ENCODE results near the gene SOAT2. TPM values are rescaled to one million over a fixed set of nuclear protein-coding genes. Genes with fewer than 3 reads are reported as not detected.

The SOAT2 gene
- total RNA-seq, 4 donors from 2014 or later: 0.82 TPM; not detected in 3

- DNase-seq: no peak
- Histone ChIP-seq H3K36me3 (no peaks in the 10 kb centered on the region), H3K4me1 (peaks cover 0 to 27% of the 10 kb centered on the region in 2 donors), H3K27ac (peak overlapping the region; percentile 82 to 86), H3K9me3 (no peaks in the 10 kb centered on the region), H3K27me3 (no peaks in the 10 kb centered on the region), H3K4me3 (no peak overlapping the region)
- TF ChIP-seq CTCF (IDR thresholded peaks at IDR 0.05) (no peak), POLR2A (IDR thresholded peaks at IDR 0.05) (no peak)
- intact Hi-C loops (cut with DNase I; ENCODE audit: low total_unique reads): loop anchor here (10.0 kb wide), 1 partner anchor 135 kb away; no protein-coding TSS in a partner anchor
These were observed 43.1 kb upstream of the SOAT2 start for GRCh38 chr12:53060064-53060720.

- no peak for TF ChIP-seq POLR2A (IDR thresholded peaks at IDR 0.05)
- no peak for TF ChIP-seq CTCF (IDR thresholded peaks at IDR 0.05)
- Histone ChIP-seq H3K36me3 (no peaks in the 10 kb centered on the region), H3K27ac (peak overlapping the region; percentile 82 to 86), H3K4me3 (no peak overlapping the region), H3K4me1 (peaks cover 0 to 27% of the 10 kb centered on the region in 2 donors), H3K9me3 (no peaks in the 10 kb centered on the region), H3K27me3 (no peaks in the 10 kb centered on the region)
- peak in 1 of 2 donors; percentile 63 for DNase-seq
- intact Hi-C loops (cut with DNase I; ENCODE audit: low total_unique reads): loop anchor here (10.0 kb wide), 1 partner anchor 134 kb away; no protein-coding TSS in a partner anchor
These were observed 42.5 kb upstream of the SOAT2 start for GRCh38 chr12:53060721-53061276.

GRCh38 chr12:53061404-53062010, 41.8 kb upstream of the SOAT2 start:
- no peak for TF ChIP-seq POLR2A (IDR thresholded peaks at IDR 0.05)
- no peaks in the 10 kb centered on the region for H3K36me3 ChIP-seq
- no peaks in the 10 kb centered on the region for H3K9me3 ChIP-seq
- H3K27me3 ChIP-seq: no peaks in the 10 kb centered on the region
- H3K27ac ChIP-seq: peak overlapping the region; percentile 82 to 86
- intact Hi-C loops (cut with DNase I; ENCODE audit: low total_unique reads): loop anchor here (10.0 kb wide), 1 partner anchor 133 kb away; no protein-coding TSS in a partner anchor
- H3K4me1 ChIP-seq: peaks cover 0 to 27% of the 10 kb centered on the region in 2 donors
- H3K4me3 ChIP-seq: no peak overlapping the region
- peak; percentile 32 to 57 for DNase-seq

GRCh38 chr12:53062011-53062961, 41.0 kb upstream of the SOAT2 start:
- Histone ChIP-seq H3K27ac (peak overlapping the region; percentile 82 to 86), H3K36me3 (no peaks in the 10 kb centered on the region), H3K27me3 (no peaks in the 10 kb centered on the region), H3K4me1 (peaks cover 0 to 27% of the 10 kb centered on the region in 2 donors), H3K4me3 (no peak overlapping the region), H3K9me3 (no peaks in the 10 kb centered on the region)
- TF ChIP-seq CTCF (IDR thresholded peaks at IDR 0.05): no peak
- TF ChIP-seq POLR2A (IDR thresholded peaks at IDR 0.05): no peak
- intact Hi-C loops (cut with DNase I; ENCODE audit: low total_unique reads): loop anchor here (10.0 kb wide), 1 partner anchor 133 kb away; no protein-coding TSS in a partner anchor
- peak in 1 of 2 donors; percentile 24 for DNase-seq

Data from uterus (tissue), 4 donors.